PC-3 (cell line): ENCODE results near the gene ADAMTSL2. TPM values are rescaled to one million over a fixed set of nuclear protein-coding genes. Genes with fewer than 3 reads are reported as not detected.

Experiments used
- ATAC-seq: fragments of 200-7000 bp; cut with Tn5 transposase; 2 replicates; pipeline ENCODE4 v1.9.1; 2020; ENCODE audit warnings: mild to moderate bottlenecking, moderate library complexity
- BruUV-seq: library from RNA; stranded (reverse); fragments of 400-500 nt; replicated peaks from 2 replicates; lab custom pipeline; 2021; lab: Mats Ljungman, UMichigan
- CTCF ChIA-PET: fragments of 300-600 bp; sonication (Branson Sonifier 250); formaldehyde crosslinking; loops from one replicate; lab custom pipeline; 2022; ENCODE audit warnings: antibody characterized with exemption; lab: Charles Lee
- POLR2A ChIA-PET: fragments of 300-600 bp; sonication (Branson Sonifier 250); formaldehyde crosslinking; loops from one replicate; lab custom pipeline; 2022; ENCODE audit warnings: antibody characterized with exemption; ENCODE audit not compliant: unreplicated experiment; lab: Charles Lee
- DNase-seq: peaks from one replicate; pipeline ENCODE4 v3.0.0-alpha.2; 2015
- H2AFZ ChIP-seq: fragments of 300-600 bp; sonication (generic); 2 replicates; pipeline ENCODE4 v1.6.0; 2016; ENCODE audit warnings: antibody characterized with exemption, low read length
- H3F3A ChIP-seq: fragments of 300-600 bp; sonication (generic); one replicate; pipeline ENCODE4 v1.6.0; 2017; ENCODE audit warnings: antibody characterized with exemption, low read length, control low read depth, mild to moderate bottlenecking; ENCODE audit not compliant: unreplicated experiment
- H3K27ac ChIP-seq: fragments of 300-600 bp; sonication (generic); 2 replicates; pipeline ENCODE4 v1.5.1; 2016; ENCODE audit warnings: mild to moderate bottlenecking, low read length
- H3K27me3 ChIP-seq: fragments of 300-600 bp; sonication (generic); 2 replicates; pipeline ENCODE4 v1.6.1; 2016; ENCODE audit warnings: low read length, mixed read lengths
- H3K36me3 ChIP-seq: fragments of 300-600 bp; sonication (generic); 2 replicates; pipeline ENCODE4 v1.6.1; 2016; ENCODE audit warnings: low read depth, mixed run types, low read length, mixed read lengths
- H3K4me1 ChIP-seq: fragments of 300-600 bp; sonication (generic); 2 replicates; pipeline ENCODE4 v1.5.1; 2016; ENCODE audit warnings: low read length; ENCODE audit not compliant: insufficient read depth
- H3K4me2 ChIP-seq: fragments of 300-600 bp; sonication (generic); 2 replicates; pipeline ENCODE4 v1.6.0; 2016; ENCODE audit warnings: low read length
- H3K4me3 ChIP-seq: fragments of 300-600 bp; sonication (generic); 2 replicates; pipeline ENCODE4 v1.5.1; 2016; ENCODE audit warnings: mild to moderate bottlenecking, low read length, mixed read lengths
- H3K79me2 ChIP-seq: fragments of 300-600 bp; sonication (generic); 2 replicates; pipeline ENCODE4 v1.6.1; 2017; ENCODE audit warnings: low read length, mixed read lengths
- H3K9ac ChIP-seq: fragments of 300-600 bp; sonication (generic); 2 replicates; pipeline ENCODE4 v1.6.0; 2016; ENCODE audit warnings: mild to moderate bottlenecking, low read length
- H3K9me2 ChIP-seq: fragments of 300-600 bp; sonication (generic); replicated peaks from 2 replicates; pipeline ENCODE4 v1.6.1; 2016; ENCODE audit warnings: mixed run types, low read length, mixed read lengths
- H3K9me3 ChIP-seq: fragments of 300-600 bp; sonication (generic); 2 replicates; pipeline ENCODE4 v1.6.1; 2016; ENCODE audit warnings: low read length, mixed read lengths
- H4K20me1 ChIP-seq: fragments of 300-600 bp; sonication (generic); 2 replicates; pipeline ENCODE4 v1.6.1; 2016; ENCODE audit warnings: low read length, mixed read lengths
- CTCF ChIP-seq: fragments of 300-600 bp; sonication (generic); conservative IDR thresholded peaks from 2 replicates; pipeline ENCODE4 v1.5.1; 2017; ENCODE audit warnings: antibody characterized with exemption, low read depth, mild to moderate bottlenecking, low read length
- EZH2 ChIP-seq: fragments of 300-600 bp; sonication (generic); IDR thresholded peaks from one replicate; pipeline ENCODE4 v1.6.1; 2017; ENCODE audit warnings: antibody characterized with exemption, mild to moderate bottlenecking, low read length; ENCODE audit not compliant: unreplicated experiment
- EZH2phosphoT487 ChIP-seq: fragments of 300-600 bp; sonication (generic); IDR thresholded peaks from 2 replicates; pipeline ENCODE4 v1.6.1; 2018; ENCODE audit warnings: mild to moderate bottlenecking, antibody characterized with exemption, low read length, borderline replicate concordance
- intact Hi-C: fragments of 100-400 bp; cut with micrococcal nuclease; formaldehyde crosslinking; loops from 2 replicates; pipeline ENCODE4 v1.9.0; 2023
- total RNA-seq: library from RNA; depleted of rRNA; stranded (reverse); fragments of >200 nt; gene quantifications from 2 replicates; pipeline ENCODE4 v1.2.3, GENCODE V29; 2014

Gene ADAMTSL2
- total RNA-seq, 1 experiment from 2014 or later: not detected

DNA sequence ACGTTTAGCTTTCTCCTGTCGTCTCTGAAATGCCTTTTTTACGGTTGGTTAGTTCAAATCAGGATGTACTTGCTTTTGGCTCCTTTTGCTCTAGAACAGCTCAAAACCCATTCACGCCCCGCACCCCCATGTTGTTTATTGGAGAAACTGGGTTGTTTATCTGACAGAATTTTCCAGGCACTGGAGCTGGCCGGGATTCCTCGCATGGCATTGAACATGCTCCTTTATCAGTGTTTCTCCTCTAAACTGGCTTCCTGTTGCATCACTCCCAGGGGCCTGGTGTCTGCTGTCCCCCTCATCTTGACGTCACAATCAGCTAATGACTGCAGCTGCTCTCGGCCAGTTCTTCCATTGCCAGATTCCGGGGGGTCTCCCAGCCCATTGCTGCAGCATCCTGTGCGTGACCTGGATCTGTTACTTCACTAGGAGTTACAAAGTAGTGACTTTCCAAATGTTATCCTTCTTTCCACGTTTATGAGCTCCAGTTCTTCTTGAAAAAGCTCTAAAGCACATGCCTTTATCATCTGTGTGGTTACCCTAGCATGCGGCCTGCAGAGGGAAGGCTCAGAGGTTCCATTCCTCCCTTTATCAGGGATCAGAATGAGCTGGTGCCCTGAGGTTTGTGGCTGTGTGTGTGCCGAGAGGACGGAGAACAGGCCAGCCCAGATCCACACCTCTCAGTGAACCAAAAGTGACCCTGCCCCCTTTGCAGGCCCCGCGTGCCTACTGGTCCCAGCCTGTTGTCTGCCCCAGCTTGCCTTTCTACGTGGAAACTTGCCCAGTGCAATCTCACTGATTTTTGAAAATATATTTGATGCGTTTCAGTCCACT lies 47.2 kb downstream of the ADAMTSL2 start:
- BruUV-seq: no TSS peak
- ATAC-seq (no peak), DNase-seq (no peak)
- TF ChIP-seq CTCF (no peak), EZH2phosphoT487 (no peak), EZH2 (no peak)
- intact Hi-C loops: no loop called here
- H3K9me3 ChIP-seq: no peaks in the 10 kb centered on the region
- POLR2A ChIA-PET: no interaction called here
- H3K27me3 ChIP-seq: peaks cover 35% of the 10 kb centered on the region
- CTCF ChIA-PET: no interaction called here
- no peaks in the 10 kb centered on the region for H3K9me2 ChIP-seq
- no peak overlapping the region for H3K9ac ChIP-seq
- no peaks in the 10 kb centered on the region for H3K79me2 ChIP-seq
- no peak overlapping the region for H3K4me2 ChIP-seq
- H4K20me1 ChIP-seq: no peaks in the 10 kb centered on the region
- H3K4me3 ChIP-seq: no peak overlapping the region
- no peak overlapping the region for H2AFZ ChIP-seq
- H3K4me1 ChIP-seq: no peaks in the 10 kb centered on the region
- H3K36me3 ChIP-seq: no peaks in the 10 kb centered on the region
- no peak overlapping the region for H3K27ac ChIP-seq
- no peaks in the 10 kb centered on the region for H3F3A ChIP-seq

DNA sequence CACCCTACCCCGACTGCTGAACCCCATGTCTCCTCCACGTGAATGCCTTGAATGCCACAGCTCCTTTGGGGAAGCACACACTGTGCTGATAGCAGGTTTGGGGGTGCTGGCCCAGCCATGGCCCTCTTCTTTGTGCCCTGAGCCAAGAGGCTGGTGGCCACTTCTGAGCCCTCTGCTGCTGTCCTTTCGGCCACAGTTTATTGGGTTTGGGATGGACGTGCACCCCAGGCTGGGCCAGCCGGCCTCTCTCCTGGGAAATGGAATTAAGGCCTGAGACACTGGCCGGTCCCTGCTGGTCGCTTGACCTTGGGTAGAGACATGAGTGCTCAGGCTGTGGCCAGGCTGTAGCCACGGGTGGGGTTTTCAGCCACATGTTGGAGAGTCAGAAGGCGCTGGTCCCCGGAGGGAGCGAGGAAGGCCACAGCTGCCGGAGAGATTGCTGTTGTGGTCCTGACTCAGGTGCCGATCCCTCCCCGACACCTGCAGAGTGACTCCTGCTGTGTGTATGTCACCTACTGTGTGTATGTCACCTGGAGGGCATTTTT lies 48.1 kb downstream of the ADAMTSL2 start:
- Histone ChIP-seq H3K79me2 (no peaks in the 10 kb centered on the region), H3K4me1 (no peaks in the 10 kb centered on the region), H3K9ac (no peak overlapping the region), H4K20me1 (no peaks in the 10 kb centered on the region), H3K4me2 (no peak overlapping the region), H3K9me2 (no peaks in the 10 kb centered on the region), H3K27me3 (peaks cover 34% of the 10 kb centered on the region), H2AFZ (no peak overlapping the region), H3F3A (no peaks in the 10 kb centered on the region), H3K9me3 (no peaks in the 10 kb centered on the region), H3K4me3 (no peak overlapping the region), H3K36me3 (no peaks in the 10 kb centered on the region), H3K27ac (no peak overlapping the region)
- ChIA-PET POLR2A (no interaction called here), CTCF (no interaction called here)
- BruUV-seq: no TSS peak
- DNase-seq: no peak
- ATAC-seq: no peak
- intact Hi-C loops: no loop called here
- no peak for TF ChIP-seq EZH2phosphoT487

GRCh38 chr9:133583111-133583510 lies 48.6 kb downstream of the ADAMTSL2 start:
- intact Hi-C loops: no loop called here
- ChIA-PET CTCF (no interaction called here), POLR2A (no interaction called here)

More at GRCh38 chr9:133583111-133583510, 48.6 kb downstream of the ADAMTSL2 start:
- Histone ChIP-seq H3K79me2 (no peaks in the 10 kb centered on the region), H3K27me3 (peaks cover 34% of the 10 kb centered on the region), H3K36me3 (no peaks in the 10 kb centered on the region), H4K20me1 (no peaks in the 10 kb centered on the region), H3K9ac (no peak overlapping the region), H3K4me3 (no peak overlapping the region), H3K4me1 (no peaks in the 10 kb centered on the region), H3K4me2 (no peak overlapping the region), H3K27ac (no peak overlapping the region), H3F3A (no peaks in the 10 kb centered on the region), H3K9me2 (no peaks in the 10 kb centered on the region), H3K9me3 (no peaks in the 10 kb centered on the region), H2AFZ (no peak overlapping the region)
- no peak for DNase-seq
- BruUV-seq: no TSS peak
- TF ChIP-seq CTCF (no peak), EZH2 (no peak), EZH2phosphoT487 (no peak)
- ATAC-seq: no peak
